CD4-positive, alpha-beta T cell treated with Interleukin-1 beta for 1 hour (primary cell): ENCODE data around the gene C17orf58.
"Not testable (repeated sequence)": the region's sequence is repeated elsewhere in the genome, so short reads cannot be mapped to it uniquely, and the experiment has no call there.

Experiments used
- DNase-seq, 2 donors: peaks; one replicate each; pipeline ENCODE4 v3.0.0-alpha.2; 2020 to 2022

The C17orf58 gene

DNA sequence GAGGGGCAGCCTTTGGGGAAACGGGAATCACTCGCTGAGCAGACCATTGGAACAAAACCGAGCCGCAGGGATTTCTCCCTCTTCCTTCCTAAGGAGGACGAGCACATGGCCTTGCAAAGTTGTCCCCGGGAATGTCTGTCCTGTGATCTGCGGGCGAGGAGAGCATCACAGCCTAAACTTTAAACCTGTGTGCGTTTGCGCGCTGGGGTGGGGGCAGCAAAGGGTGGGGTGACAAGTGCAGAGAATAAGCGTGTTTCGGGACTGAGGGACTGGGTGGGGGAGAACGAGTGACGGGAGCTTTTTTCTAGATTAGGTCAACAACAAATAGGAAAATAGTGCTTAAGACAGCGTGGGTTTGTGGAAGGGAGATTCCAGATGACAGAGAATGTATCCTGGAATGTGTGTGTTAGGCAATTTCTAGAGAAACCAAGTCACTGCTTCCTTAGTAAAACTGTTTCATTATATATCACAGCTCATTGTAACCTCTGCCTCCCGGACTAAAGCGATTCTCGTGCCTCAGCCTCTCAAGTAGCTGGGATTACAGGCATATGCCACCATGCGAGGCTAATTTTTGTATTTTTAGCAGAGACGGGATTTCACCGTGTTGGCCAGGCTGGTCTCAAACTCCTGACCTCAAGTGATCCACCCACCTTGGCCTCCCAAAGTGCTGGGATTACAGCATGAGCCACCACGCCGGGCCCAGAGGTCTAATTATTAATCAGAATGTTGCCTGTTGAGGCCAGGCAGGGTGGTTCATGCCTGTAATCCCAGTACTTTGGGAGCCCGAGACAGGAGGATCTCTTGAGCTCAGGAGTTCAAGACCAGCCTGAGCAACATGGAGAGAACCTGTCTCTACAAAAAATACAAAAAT, at the start of gene C17orf58:
C17orf58 (minus strand) TSS at position 169 of the 871 bp plus-strand sequence. CDS start 271 bp downstream, outside the sequence.
- not testable (repeated sequence) for DNase-seq

DNA sequence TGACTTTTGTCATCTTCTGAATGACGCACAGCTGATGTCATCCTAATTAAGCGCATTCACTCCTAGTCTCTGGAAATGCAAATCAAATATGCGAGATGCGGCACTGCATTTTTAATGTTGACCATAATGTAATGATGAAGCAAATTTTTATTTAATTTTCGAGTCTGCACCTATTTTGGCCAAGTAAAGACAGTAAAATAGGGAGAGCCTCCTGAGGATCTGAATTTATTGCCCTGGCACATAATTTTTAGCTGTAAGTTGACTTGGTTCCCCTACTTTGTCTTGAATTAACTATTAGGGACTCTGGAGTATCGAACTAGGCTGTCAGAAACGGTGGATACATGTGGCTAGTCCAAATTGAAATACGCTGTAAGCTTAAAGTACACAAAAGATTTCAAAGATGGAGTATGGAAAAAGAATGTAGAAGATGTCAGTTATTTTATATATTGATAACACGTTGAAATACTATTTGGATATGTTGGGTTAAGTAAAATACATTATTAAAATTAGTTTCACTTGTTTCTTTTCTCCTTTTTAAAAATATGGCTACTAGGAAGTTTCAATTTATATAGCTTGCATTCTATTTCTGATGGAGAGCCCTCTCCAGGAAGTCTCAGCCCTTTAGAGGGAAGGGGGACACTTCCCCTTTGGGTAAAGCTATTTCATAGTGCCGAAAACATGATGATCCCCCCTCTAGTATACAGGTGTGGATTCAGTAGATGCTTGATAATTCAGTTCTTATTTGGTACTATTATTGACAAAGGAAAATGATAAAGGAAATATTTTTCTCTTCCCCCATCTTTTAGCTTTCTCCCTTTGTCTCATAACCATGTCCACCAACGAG, 40.3 kb upstream of the C17orf58 start:
- DNase-seq: no peak

DNA sequence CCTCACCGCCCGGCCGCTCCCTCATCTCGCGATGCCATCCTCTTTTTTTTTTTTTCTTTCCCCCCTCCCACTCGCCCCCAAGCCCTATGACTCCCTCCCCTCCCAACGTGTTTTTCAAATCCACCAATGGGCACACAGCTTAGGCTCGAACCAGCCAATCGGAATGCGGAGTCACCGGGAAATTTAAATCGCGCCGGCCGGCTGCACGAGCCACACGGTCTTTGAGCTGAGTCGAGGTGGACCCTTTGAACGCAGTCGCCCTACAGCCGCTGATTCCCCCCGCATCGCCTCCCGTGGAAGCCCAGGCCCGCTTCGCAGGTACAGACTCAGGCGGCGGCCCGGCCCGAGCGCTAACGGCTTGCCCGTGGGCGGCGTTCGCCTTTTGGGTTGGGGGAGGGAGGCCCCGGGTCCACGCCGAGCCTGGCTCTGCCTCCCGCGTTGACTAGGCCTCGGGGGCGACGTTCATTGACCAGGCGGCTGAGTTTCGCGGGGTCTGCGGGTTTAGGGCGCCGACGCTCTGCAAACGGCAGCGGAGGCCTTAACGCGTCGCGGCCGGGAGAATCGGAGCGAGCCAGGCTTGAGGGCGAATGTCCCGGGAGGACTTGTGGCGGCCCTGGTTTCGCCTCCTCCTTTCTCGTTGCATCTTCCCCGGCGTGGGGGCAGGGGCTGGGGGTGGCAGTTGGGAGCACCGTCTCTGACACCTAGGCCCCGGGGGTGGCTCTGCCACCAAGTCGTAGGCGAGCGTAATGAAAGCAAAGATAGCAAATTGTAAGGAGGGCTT, 39.4 kb upstream of the C17orf58 start, which contains the start of gene KPNA2:
KPNA2 (plus strand) TSS at position 213 of the 781 bp plus-strand sequence. CDS start 1,398 bp downstream, outside the sequence.
- DNase-seq: peak; percentile 95 to 97

DNA sequence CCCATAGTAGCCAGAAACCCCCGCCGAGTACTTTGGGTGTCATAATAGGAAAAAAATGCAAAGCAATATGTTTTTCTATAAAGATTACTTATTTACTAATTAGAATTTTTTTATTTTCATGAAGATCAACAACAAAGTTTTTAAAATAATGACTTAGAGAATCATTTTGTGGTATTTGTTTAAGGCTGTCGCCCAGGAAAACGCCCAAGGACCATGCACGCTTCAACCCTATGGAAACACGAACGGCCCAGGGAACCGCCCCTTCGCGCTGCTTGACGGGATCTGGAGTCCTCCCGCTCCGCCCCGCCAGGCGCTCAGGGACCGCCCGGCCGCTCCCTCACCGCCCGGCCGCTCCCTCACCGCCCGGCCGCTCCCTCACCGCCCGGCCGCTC, 38.9 kb upstream of the C17orf58 start:
- DNase-seq: no peak

DNA sequence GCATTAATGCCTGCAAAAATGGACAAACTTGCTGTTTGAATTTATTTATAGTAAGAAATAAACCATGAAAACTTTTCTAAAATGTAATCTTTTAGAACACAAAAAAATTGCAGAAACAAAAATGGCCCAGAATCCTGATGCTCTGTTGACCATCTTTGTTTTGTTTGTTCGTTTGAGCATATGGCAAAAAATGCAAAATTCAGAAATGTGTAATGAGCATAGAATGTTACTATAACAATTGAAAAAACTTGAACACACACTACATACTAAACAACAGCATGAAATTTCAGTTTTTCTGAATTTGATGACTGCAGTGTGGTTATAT, 38.1 kb upstream of the C17orf58 start:
- DNase-seq: no peak

DNA sequence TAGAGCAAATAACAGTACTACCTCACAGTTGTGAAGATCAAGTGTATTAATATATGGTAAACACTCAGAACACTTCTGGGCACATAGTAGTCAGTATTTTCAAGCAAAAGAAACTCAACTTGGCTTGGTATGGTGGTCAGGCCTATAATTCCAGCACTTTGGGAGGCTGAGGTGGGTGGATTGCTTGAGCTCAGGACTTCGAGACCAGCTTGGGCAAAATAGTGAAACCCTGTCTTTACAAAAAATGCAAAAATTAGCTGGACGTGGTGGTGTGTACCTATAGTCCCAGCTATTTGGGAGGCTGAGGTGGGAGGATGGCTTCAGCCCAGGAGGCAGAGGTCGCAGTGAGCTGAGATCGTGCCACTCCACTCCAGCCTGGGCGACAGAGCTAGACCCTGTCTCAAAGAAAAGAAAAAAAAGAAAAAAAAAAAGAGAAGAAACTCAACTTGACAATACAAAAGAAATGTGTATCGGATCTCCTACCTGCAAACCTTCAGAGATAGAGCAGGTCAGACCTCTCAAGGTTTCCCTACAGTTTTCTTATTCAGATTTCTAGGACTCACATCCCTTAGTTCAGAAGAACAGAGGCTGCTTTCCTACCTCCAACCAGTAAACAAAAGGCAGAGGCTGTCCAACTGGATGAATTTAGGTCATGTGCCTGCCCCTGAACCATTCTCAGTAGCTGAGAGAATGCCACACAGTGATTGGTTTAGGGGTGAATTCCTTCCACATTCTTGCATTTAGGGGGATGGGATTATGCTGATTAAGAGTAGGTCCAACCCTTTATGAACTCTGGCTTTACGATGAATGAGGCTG, 37.6 kb upstream of the C17orf58 start:
- no peak for DNase-seq

DNA sequence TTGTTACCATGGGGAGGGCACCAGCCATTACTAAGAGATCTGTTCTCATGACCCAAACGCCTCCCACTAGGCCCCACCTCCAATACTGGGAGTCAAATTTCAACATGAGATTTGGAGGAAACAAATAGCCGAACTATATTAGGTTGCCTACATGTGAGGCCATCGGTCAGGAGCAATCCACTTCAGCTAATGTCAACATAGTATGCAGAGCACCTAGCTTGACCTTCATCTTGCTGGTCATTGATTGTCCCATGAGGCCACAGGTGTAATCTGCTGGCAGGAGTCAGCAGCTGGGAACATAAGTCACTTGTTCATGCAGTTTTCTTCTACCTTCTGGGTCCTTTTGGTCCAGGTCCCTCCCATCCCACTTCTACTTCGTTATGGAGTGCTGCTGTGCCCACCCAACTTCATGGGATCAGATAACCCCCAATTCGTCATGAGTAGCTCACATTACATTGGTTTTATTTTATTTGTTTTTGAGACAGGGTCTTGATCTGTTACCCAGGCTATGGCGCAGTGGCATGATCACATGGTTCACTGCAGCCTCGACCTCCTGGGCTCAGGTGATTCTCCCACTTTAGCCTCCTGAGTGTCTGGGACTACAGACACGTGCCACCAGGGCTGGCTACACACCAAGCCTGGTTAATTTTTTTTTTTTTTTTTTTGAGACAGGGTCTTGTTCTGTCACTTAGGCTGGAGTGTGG, 33.4 kb upstream of the C17orf58 start:
- DNase-seq: no peak

DNA sequence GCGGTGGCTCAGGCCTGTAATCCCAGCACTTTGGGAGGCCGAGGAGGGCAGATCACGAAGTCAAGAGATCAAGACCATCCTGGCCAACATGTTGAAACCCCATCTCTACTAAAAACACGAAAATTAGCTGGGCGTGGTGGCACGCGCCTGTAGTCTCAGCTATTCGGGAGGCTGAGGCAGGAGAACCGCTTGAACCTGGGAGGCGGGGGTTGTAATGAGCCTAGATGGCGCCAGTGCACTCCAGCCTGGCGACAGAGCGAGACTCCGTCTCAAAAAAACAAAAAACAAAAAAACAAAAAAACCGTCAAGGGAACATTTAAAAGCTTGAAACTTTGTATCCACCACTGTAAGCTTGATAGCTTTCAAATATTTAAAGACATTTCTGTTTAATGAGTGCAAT, 26.3 kb upstream of the C17orf58 start:
- not testable (repeated sequence) for DNase-seq

DNA sequence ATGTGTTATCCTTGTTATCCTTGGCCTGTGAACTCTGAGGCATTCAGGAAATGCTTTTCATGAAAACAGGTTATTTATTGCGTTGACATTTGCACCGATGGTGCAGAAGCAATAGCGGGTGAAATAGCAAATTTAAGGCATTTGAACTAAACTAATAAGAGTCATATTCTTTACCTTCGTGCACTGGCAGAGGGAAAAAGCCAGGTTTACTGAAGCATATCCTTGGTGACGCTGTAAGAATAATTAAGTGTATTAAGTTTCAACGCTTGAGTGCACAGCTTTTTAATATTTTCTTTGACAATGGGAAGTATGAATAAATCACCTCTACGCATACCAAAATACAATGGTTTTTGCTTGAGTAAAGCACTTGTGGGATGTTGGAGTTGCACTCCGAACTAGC, 25.7 kb upstream of the C17orf58 start:
- DNase-seq: no peak

DNA sequence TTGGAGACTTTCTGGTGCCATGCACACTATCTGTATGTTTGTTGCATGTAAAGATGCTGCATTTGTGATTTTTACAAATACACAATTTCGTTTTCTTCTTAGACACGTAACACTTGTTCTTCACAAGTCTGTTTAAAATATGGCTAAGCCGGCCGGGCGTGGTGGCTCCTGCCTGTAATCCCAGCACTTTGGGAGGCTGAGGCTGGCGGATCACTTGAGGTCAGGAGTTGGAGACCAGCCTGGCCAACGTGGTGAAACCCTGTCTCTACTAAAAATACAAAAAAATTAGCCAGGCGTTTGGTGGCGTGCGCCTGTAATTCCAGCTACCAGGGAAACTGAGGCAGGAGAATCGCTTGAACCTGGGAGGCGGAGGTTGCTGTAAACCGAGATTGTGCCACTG, 24.5 kb upstream of the C17orf58 start:
- DNase-seq: not testable (repeated sequence)

DNA sequence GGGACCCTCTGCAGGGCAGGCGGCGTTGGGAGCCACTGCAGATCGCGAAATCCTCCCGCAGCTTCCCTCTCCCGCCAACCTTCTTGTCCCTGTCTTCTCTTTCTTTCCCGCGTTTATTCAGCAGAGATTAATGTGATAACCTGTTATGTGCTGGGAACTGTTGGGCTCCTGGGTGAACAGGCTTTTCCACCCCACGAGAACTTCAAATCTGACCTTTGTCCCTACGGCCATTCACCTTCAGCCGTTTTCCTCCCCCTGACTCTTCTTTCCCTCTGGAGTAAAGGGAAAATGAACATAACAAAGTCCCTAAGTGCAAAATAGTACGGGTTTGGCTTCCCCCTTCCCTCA, 24.1 kb upstream of the C17orf58 start:
- DNase-seq: no peak

DNA sequence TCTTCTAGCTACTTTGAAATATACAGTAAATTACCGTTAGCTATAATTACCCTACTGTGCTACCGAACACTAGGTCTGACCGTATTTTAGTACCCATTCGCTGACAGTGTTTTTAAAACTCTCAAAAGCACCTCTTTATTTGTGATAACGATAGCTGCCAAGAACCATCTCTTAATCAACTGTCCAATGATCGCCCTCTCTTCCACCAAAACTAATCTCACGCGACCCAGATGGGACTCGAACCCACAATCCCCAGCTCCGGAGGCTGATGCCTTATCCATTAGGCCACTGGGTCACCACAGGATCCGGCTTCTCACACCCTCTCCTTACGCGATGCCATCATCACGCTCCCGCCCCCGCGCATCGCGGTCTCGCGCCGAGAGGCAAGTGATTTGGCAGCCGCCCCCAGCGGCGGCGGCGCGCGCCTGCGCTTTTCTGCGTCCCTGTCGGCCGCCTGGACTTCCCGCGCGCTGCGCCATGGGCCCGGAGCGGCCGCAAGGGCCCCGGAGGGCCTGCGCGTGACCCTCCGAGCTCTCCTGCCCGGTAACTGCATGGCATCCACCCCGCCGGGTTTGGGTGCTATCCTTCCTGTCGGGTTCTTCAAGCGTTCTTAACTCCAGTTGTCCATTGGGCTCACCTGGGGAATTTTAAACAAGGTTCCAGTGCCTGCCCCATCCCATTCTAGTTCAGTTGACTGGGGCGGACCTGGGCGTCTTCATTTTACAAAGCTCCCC, 23.6 kb upstream of the C17orf58 start:
- DNase-seq: peak; percentile 96 to 98

DNA sequence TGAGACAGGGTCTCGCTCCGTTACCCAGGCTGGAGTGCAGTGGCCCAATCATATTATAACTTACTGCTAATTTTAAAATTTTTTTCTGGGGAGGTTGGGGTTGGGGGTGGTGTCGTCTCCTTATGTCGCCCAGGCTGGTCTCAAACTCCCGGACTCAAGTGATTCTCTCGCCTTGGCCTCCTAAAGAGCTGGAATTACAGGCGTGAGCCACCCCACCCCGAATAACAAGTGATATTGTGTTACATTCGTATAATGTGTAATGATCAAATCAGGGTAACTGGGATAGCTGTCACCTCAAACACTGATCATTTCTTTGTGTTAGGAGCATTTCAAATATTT, 23.0 kb upstream of the C17orf58 start:
- DNase-seq: no peak

DNA sequence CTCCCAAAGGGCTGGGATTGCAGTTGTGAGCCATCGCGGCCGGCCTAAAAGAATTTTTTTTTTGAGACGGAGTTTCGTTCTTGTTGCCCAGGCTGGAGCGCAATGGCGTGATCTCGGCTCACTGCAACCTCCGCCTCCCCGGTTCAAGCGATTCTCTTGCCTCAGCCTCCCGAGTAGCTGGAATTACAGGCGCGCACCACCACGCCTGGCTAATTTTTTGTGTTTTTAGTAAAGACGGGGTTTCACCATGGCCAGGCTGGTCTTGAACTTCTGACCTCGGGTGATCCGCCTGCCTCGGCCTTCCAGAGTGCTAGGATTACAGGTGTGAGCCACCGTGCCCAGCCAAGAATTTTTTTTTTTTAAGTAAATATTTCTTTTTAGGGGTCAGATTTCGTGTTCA, 22.2 kb upstream of the C17orf58 start:
- not testable (repeated sequence) for DNase-seq

DNA sequence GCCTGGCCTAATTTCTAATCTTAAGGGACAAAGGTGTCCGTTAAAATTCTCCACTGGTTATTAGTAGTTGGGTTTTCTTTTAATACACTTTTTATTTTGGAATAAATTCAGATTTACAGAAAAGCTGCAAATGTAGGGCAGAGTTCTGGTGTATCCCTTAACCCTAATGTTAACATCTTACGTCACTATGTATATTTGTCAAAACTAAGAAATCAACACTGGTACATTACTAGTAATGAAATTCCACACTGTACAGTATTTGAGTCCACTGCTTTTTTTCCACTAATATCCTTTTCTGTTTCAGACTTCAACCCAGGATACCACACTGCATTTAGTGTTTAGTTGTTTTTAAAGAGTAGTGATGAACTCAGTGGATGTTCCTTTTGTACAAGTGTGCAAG, 20.6 kb upstream of the C17orf58 start:
- no peak for DNase-seq

DNA sequence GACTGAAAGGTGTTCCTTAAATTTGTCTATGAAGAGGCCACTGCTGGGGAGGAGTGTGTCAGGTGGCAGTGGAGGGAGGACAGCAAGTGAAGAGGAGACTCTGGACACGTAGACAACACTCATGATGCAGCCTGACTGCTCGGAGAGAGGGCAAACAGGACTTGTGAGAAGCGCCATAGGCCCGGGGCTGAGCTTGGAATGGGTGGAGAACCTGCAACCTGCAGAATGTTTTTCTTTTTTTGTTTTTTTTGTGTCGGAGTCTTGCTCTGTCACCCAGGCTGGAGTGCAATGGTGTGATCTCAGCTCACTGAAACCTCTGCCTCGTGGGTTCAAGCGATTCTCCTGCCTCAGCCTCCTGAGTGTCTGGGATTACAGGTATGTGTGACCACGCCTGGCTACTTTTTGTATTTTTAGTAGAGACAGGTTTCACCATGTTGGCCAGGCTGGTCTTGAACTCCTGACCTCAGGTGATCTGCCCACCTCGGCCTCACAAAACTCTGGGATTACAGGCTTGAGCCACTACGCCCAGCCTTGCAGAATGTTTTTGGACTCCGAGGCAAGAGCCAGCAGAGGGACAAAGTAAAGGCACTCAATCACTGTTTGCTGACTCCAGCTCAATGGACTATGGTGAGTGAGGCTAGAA, 18.9 kb upstream of the C17orf58 start:
- no peak for DNase-seq

DNA sequence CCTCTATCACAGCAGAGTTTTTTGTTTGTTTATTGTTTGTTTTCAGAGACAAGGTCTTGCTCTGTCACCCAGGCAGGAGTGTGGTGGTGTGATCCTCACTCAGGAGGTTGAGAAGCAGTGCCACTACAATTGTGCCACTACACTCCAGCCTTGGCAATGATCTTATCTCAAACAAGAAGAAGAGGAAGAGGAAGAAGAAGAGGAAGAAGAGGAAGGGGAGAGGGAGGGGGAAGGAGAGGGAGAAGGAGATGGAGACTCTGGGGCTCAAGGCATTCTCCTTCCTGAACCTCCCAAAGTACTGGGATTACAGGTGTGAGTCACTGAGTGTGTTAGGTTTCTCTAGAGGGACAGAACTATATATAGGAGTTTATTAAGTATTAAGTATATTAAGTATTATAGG, 17.1 kb upstream of the C17orf58 start:
- DNase-seq: no peak

DNA sequence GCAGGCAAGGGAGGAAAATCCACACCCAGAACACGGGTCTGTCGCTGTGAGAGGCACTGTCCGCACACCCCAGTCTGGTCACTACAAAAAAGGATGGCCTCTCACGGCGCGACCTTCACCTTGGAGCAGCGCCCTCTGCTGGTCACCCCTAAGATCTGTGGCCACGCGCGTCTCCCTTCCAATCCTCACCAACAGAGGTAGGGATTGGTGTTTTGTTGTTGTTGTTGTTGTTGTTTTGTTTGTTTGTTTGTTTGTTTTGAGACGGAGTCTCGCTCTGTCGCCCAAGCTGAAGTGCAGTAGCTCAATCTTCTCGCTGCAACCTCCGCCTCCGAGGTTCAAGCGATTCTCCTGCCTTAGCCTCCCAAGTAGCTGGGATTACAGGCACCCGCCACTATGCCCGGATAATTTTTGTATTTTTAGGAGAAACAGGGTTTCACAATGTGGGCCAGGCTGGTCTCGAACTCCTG, 15.0 kb upstream of the C17orf58 start:
- DNase-seq: peak; percentile 49 to 59

DNA sequence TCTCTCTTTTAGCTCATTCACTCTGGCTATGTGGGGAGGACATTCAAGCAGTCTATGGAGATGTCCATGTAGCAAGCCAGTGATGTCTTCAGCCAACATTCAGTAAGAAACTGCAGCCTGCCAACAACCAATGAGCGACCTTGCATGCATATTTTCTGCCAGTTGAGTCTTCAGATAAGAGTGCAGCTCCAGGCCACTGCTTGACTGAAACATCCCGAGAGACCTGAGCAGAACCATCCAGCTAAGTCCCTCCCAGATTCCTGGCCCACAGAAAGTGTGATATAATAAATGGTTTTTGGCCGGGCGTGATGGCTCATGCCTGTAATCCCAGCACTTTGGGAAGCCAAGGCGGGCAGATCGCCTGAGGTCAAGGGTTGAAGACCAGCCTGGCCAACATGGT, 10.5 kb upstream of the C17orf58 start:
- no peak for DNase-seq

DNA sequence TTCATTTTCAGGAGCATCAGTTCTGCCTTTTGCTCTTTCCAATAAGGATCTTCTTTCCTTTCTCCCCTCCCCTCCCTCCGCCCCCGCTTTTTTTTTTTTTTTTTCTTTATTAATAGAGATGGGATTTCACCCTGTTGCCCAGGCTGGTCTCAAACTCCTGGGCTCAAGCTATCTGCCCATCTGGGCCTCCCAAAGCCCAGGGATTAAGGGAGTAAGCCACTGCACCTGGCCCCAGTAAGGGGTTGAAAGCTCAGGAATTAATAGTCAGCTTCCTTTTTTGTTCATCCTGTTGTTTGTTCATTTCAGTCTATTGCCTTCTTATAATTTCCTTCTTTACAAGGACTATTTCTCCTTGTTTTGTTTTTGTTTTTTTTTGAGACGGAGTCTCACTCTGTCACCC, 7.9 kb upstream of the C17orf58 start:
- no peak for DNase-seq
